ENCODE data around the gene NDUFV1. TPM values are rescaled to one million over a fixed set of nuclear protein-coding genes. Genes with fewer than 3 reads are reported as not detected.

NDUFV1 gene
- polyA plus RNA-seq, 1 of the 3 experiments (the other 2 are of a cell fraction): 278 TPM

DNA sequence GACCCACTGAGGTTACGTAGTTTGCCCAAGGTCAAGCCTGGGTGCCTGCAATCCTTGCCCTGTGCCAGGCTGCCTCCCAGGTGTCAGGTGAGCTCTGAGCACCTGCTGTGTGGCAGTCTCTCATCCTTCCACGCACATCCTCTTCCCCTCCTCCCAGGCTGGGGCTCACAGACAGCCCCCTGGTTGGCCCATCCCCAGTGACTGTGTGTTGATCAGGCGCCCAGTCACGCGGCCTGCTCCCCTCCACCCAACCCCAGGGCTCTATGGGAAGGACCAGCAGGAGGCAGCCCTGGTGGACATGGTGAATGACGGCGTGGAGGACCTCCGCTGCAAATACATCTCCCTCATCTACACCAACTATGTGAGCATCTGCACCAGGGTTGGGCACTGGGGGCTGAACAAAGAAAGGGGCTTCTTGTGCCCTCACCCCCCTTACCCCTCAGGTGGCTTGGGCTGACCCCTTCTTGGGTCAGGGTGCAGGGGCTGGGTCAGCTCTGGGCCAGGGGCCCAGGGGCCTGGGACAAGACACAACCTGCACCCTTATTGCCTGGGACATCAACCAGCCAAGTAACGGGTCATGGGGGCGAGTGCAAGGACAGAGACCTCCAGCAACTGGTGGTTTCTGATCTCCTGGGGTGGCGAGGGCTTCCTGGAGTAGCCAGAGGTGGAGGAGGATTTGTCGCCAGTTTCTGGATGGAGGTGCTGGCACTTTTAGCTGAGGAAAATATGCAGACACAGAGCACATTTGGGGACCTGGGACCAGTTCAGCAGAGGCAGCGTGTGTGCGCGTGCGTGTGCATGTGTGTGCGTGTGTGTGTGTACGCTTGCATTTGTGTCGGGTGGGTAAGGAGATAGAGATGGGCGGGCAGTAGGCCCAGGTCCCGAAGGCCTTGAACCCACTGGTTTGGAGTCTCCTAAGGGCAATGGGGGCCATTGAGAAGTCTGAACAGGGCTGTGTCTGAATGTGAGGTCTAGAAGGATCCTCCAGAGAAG lies 21.6 kb upstream of the NDUFV1 start:
- TF ChIP-seq ELF1 (IDR thresholded peaks at IDR 0.05) (no peak), SMC3 (IDR thresholded peaks at IDR 0.05; ENCODE audit: low read depth, low read length) (no peak), MXI1 (IDR thresholded peaks at IDR 0.05; ENCODE audit: low read depth, low read length) (no peak), NRF1 (IDR thresholded peaks at IDR 0.05; ENCODE audit: low read depth, low read length) (no peak)
- TF ChIP-seq, protein P1, sequence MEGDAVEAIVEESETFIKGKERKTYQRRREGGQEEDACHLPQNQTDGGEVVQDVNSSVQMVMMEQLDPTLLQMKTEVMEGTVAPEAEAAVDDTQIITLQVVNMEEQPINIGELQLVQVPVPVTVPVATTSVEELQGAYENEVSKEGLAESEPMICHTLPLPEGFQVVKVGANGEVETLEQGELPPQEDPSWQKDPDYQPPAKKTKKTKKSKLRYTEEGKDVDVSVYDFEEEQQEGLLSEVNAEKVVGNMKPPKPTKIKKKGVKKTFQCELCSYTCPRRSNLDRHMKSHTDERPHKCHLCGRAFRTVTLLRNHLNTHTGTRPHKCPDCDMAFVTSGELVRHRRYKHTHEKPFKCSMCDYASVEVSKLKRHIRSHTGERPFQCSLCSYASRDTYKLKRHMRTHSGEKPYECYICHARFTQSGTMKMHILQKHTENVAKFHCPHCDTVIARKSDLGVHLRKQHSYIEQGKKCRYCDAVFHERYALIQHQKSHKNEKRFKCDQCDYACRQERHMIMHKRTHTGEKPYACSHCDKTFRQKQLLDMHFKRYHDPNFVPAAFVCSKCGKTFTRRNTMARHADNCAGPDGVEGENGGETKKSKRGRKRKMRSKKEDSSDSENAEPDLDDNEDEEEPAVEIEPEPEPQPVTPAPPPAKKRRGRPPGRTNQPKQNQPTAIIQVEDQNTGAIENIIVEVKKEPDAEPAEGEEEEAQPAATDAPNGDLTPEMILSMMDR (IDR thresholded peaks at IDR 0.05): no peak
- H3K9me2 ChIP-seq: no peaks in the 10 kb centered on the region
- DNase-seq: peak; percentile 53
- H3K79me2 ChIP-seq (ENCODE audit: insufficient read depth): peaks cover 27% of the 10 kb centered on the region
- no peak overlapping the region for H2AFZ ChIP-seq (ENCODE audit: low read depth)
- H3K9ac ChIP-seq: peak overlapping the region; percentile 98
- H3K4me1 ChIP-seq (ENCODE audit: control insufficient read depth in 1 of 2, insufficient read depth in 2 of 2, low read depth in 1 of 2, low read length in 1 of 2): peaks cover 10 to 14% of the 10 kb centered on the region in 2 experiments; a peak in 3 of 4 replicates
- H3K4me2 ChIP-seq: peak overlapping the region; percentile 95
- peaks cover 13 to 24% of the 10 kb centered on the region in 2 experiments for H3K36me3 ChIP-seq (replicated peaks in 1 of 2; ENCODE audit: control insufficient read depth in 1 of 2, insufficient read depth in 2 of 2, low read length in 1 of 2)
- WGBS (ENCODE audit: low lambda C conversion rate): 98% methylated on average over 15 of the region's 21 CpGs
- peak overlapping the region; percentile 68 to 77 for H3K4me3 ChIP-seq (ENCODE audit: low read depth in 2 of 2, low read length in 1 of 2)
- CTCF ChIA-PET: interaction anchor here (1.1 to 5.8 kb wide), 4 partner anchors 10 to 44 kb away, joined by 7 to 43 read pairs (median 20); partner anchors contain the start of gene NUDT8
- POLR2A ChIA-PET: interaction anchor here (1.1 to 1.9 kb wide), 2 partner anchors 23 to 45 kb away, joined by 3 to 9 read pairs; partner anchors contain the start of gene NUDT8
- H3K27me3 ChIP-seq (ENCODE audit: insufficient read depth): no peaks in the 10 kb centered on the region
- H4K20me1 ChIP-seq (ENCODE audit: insufficient read depth): peaks cover 20% of the 10 kb centered on the region
- H3F3A ChIP-seq (replicated peaks; ENCODE audit: insufficient read depth): peaks cover 16% of the 10 kb centered on the region
- no peaks in the 10 kb centered on the region for H3K9me3 ChIP-seq
- H3K27ac ChIP-seq (ENCODE audit: low read depth in 2 of 2, low read length in 1 of 2): peak overlapping the region in 1 of 2 experiments; percentile 61; a peak in 2 of 4 replicates

DNA sequence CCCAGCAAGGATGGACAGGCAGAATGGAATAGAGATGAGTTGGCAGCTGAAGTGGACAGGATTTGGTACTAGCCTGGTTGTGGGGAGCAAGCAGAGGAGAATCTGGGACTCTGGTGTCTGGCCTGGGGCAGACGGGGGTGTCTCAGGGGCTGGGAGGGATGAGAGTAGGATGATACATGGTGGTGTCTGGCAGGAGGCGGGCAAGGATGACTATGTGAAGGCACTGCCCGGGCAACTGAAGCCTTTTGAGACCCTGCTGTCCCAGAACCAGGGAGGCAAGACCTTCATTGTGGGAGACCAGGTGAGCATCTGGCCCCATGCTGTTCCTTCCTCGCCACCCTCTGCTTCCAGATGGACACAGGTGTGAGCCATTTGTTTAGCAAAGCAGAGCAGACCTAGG lies 20.8 kb upstream of the NDUFV1 start:
- no peak overlapping the region for H3K27ac ChIP-seq (ENCODE audit: low read depth in 2 of 2, low read length in 1 of 2)
- 75% methylated on average over 2 of the region's 4 CpGs for WGBS (ENCODE audit: low lambda C conversion rate)
- H3F3A ChIP-seq (replicated peaks; ENCODE audit: insufficient read depth): peaks cover 16% of the 10 kb centered on the region
- no peaks in the 10 kb centered on the region for H3K9me2 ChIP-seq
- no peak overlapping the region for H3K4me3 ChIP-seq (ENCODE audit: low read depth in 2 of 2, low read length in 1 of 2)
- H3K79me2 ChIP-seq (ENCODE audit: insufficient read depth): peaks cover 27% of the 10 kb centered on the region
- H3K4me1 ChIP-seq (ENCODE audit: control insufficient read depth in 1 of 2, insufficient read depth in 2 of 2, low read depth in 1 of 2, low read length in 1 of 2): peaks cover 10 to 14% of the 10 kb centered on the region in 2 experiments; a peak in 3 of 4 replicates
- ChIA-PET POLR2A (no interaction called here), CTCF (interaction anchor here (3.7 to 5.8 kb wide), 2 partner anchors 14 to 29 kb away, joined by 24 to 43 read pairs; no protein-coding TSS in a partner anchor)
- H4K20me1 ChIP-seq (ENCODE audit: insufficient read depth): peaks cover 20% of the 10 kb centered on the region
- no peak for DNase-seq
- no peaks in the 10 kb centered on the region for H3K9me3 ChIP-seq
- no peak overlapping the region for H2AFZ ChIP-seq (ENCODE audit: low read depth)
- no peaks in the 10 kb centered on the region for H3K27me3 ChIP-seq (ENCODE audit: insufficient read depth)
- no peak overlapping the region for H3K4me2 ChIP-seq
- peaks cover 13 to 24% of the 10 kb centered on the region in 2 experiments for H3K36me3 ChIP-seq (replicated peaks in 1 of 2; ENCODE audit: control insufficient read depth in 1 of 2, insufficient read depth in 2 of 2, low read length in 1 of 2)
- no peak overlapping the region for H3K9ac ChIP-seq
- TF ChIP-seq FOXM1 (IDR thresholded peaks at IDR 0.05; ENCODE audit: low read depth) (no peak), GABPA (IDR thresholded peaks at IDR 0.05; ENCODE audit: low read depth) (no peak), NRF1 (IDR thresholded peaks at IDR 0.05; ENCODE audit: low read depth, low read length) (no peak), RFX5 (IDR thresholded peaks at IDR 0.05; ENCODE audit: low read length) (no peak), POLR2AphosphoS5 (IDR thresholded peaks at IDR 0.05; ENCODE audit: low read depth, low read length) (no peak), NFIC (IDR thresholded peaks at IDR 0.05; ENCODE audit: borderline replicate concordance) (no peak), TAF1 (IDR thresholded peaks at IDR 0.05; ENCODE audit: borderline replicate concordance, low read depth, low read length) (no peak), SMC3 (IDR thresholded peaks at IDR 0.05; ENCODE audit: low read depth, low read length) (no peak), JUND (IDR thresholded peaks at IDR 0.05) (no peak), RAD21 (IDR thresholded peaks at IDR 0.05; ENCODE audit: low read length) (no peak), USF2 (IDR thresholded peaks at IDR 0.05; ENCODE audit: borderline replicate concordance, low read depth, low read length) (no peak), GATA2 (CRISPR knock-in tag; IDR thresholded peaks at IDR 0.05) (no peak), EP300 (IDR thresholded peaks at IDR 0.05; ENCODE audit: borderline replicate concordance in 1 of 2, low read depth in 1 of 2, low read length in 1 of 2) (no peak)
- TF ChIP-seq, protein P1 (IDR thresholded peaks at IDR 0.05): no peak
- TF ChIP-seq, protein P2, sequence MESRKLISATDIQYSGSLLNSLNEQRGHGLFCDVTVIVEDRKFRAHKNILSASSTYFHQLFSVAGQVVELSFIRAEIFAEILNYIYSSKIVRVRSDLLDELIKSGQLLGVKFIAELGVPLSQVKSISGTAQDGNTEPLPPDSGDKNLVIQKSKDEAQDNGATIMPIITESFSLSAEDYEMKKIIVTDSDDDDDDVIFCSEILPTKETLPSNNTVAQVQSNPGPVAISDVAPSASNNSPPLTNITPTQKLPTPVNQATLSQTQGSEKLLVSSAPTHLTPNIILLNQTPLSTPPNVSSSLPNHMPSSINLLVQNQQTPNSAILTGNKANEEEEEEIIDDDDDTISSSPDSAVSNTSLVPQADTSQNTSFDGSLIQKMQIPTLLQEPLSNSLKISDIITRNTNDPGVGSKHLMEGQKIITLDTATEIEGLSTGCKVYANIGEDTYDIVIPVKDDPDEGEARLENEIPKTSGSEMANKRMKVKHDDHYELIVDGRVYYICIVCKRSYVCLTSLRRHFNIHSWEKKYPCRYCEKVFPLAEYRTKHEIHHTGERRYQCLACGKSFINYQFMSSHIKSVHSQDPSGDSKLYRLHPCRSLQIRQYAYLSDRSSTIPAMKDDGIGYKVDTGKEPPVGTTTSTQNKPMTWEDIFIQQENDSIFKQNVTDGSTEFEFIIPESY (IDR thresholded peaks at IDR 0.05; ENCODE audit: borderline replicate concordance, low read depth): no peak
